ENCODE results near the gene MUC3A.
"Not testable (repeated sequence)": the region's sequence is repeated elsewhere in the genome, so short reads cannot be mapped to it uniquely, and the experiment has no call there.

Gene MUC3A

DNA sequence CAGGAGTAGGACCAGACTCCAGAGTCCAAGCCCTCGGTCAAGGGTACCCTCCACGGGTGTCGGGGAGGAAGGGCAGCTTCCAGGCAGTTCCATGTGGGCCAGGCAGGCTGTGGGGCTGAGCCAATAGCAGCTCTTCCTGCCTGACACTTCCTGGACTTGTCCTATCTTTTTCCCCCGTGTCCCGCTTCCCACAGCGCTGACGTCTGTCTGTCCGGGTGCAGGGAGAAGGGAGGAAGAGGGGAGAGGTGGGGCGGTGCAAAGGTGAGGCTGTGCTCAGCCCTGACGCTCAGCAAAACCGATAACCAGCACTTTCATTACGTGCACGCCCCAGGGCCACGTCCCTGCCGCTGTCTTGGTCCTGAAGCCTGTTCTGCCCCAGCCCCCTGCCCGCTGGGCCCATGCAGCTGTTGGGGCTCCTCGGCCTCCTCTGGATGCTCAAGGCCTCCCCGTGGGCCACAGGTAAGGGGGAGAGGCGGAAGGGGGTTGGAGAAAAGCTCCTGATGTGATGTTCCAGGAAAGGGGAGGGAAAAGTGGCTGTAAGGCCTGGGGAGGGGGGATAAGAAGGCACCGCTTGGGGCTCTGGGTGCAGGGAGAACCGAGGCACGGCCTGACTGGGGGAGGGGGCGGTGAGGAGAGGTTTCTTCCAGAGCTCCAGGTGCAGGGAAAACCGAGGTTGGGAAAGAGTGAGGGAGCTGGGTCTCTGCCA lies at the start of gene MUC3A:
TSS of gene MUC3A (plus strand) at position 308 of the 706 bp plus-strand sequence. CDS start at position 399, 91 bp downstream.
- DNase-seq (ENCODE audit: low spot score), result peak; percentile 4

- no peak for DNase-seq (ENCODE audit: low spot score)
Measured at GRCh38 chr7:100900978-100901377, 48.4 kb upstream of the MUC3A start.

DNA sequence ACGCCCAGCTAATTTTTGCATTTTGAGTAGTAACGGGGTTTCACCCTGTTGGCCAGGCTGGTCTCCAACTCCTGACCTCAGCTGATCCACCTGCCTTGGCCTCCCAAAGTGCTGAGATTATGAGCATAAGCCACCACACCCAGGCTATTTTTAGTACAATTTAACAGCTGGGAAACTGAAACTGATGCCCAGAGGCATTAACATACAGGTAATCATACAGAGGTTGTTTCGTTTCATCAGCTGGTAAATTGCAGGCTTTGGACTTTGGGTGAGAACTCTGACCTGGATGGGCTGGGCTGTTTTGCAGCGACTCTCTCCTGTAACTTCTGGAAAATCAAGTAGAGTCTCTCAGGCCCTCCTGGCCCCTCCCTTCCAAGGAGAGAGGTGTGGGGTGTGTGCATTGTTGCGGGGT lies 47.4 kb upstream of the MUC3A start:
- no peak for DNase-seq (ENCODE audit: low spot score)

DNA sequence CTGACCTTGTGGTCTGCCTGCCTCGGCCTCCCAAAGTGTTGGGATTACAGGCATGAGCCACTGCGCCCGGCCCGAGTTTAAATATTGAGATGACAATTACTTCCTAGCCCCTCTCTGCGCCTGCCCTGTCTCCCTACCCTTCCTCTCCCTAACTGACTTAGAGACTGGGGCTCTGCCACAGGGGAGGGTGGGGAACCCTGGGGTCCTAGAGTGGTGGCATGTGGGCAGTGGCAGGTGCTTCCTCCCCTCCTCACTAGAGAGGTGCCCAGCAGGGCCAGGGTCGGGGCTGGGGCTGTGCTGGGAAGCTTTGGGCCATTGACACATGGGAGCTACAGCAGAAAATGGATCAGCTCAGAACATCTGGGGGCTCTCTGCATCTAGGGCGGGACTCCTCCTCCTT lies 46.7 kb upstream of the MUC3A start:
- no peak for DNase-seq (ENCODE audit: low spot score)

DNA sequence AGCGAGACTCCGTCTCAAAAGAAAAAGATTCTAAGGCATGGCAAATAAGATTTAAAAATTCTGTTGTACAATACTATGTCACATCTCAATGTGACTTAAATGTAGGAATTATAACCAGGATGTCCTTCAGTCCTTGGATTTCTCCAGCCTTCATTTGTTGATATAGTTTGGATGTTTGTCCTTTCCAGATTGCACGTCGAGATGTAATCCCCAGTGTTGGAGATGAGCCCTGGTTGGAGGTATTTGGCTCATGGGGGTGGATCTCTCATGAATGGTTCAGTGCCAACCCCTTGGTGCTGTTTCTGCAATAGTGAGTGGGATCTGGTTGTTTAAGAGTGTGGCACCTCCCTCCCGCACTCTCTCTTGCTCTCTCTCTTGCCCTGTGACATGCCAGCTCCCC lies 40.8 kb upstream of the MUC3A start:
- no peak for DNase-seq (ENCODE audit: low spot score)

DNA sequence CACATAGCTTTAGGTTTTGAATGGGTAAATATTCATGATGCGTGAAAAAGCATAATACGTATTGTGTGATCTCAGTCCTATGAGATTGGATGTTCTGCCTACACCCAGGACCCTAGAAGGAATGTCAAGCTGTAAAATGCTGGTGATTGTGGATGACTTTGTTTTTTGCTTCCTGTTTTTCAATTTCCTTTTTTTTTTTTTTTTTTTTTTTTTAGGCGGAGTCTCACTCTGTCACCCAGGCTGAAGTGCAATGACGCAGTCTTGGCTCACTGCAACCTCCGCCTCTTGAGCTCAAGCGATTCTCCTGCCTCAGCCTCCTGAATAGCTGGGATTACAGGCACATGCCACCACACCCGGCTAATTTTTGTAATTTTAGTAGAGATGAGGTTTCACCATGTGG lies 38.9 kb upstream of the MUC3A start:
- DNase-seq (ENCODE audit: low spot score), result not testable (repeated sequence)

- DNase-seq (ENCODE audit: low spot score), result no peak
Measured at GRCh38 chr7:100911484-100911883, 37.9 kb upstream of the MUC3A start.

GRCh38 chr7:100914208-100914878 lies 35.0 kb upstream of the MUC3A start:
- DNase-seq (ENCODE audit: low spot score), result no peak

GRCh38 chr7:100914879-100915447 lies 34.4 kb upstream of the MUC3A start:
- no peak for DNase-seq (ENCODE audit: low spot score)

DNA sequence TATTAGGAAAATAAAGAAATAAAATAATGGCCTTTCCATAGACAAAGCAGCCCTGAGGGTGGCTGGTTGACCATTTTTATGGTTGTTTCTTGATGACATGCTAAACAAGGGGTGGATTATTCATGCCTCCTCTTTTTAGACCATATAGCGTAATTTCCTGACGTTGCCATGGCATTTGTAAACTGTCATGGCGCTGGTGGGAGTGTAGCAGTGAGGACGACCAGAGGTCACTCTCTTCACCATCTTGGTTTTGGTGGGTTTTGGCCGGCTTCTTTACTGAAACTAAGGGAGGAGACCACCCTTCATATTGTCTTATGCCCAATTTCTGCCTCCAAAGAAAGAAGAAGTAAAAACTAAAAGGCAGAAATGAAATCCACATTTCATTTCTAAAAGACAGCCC lies 30.0 kb upstream of the MUC3A start:
- DNase-seq (ENCODE audit: low spot score), result not testable (repeated sequence)

DNA sequence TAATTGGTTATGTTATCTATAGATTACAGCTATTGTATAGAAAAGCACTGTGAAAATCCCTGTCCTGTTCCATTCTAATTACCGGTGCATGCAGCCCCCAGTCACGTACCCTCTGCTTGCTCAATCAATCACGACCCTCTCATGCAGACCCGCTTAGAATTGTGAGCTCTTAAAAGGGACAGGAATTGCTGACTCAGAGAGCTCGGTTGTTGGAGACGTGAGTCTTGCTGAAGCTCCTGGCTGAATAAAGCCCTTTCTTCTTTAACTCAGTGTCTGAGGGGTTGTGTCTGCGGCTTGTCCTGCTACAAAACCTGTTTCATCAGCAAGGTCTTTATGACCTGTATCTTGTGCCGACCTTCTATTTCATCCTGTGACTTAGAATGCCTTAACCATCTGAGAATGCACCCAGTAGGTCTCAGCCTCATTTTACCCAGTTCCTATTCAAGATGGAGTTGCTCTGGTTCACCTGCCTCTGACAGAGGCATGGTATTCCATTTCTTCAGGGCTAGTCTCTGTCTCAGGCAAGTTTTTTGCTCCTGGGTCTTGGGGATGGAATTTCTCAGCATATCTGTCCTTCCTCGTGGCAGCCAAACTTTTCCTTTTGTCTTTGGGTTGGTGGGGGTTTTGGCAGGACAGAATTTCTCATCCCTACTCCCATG lies 29.4 kb upstream of the MUC3A start:
- not testable (repeated sequence) for DNase-seq (ENCODE audit: low spot score)

DNA sequence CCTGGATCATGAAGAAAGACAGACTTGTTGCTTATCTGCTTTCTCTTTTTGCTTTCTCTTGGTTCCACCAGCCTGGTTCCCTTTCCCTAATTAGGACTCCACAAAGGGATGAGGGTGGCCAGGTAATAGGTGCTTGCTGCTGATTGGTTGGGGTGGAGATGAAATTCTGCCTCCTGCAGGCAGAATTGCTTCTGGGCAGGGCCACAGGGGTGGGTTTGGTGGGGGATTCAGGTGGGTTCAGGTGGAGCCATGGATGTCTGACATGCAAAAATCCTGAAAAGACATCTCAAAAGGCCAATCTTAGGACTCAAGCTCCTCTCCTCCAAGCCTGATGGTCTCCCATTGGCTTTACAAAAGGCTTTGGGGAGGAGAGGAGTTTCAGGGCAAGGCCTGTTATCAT lies 28.3 kb upstream of the MUC3A start:
- no peak for DNase-seq (ENCODE audit: low spot score)

GRCh38 chr7:100923616-100924015 lies 25.7 kb upstream of the MUC3A start:
- DNase-seq (ENCODE audit: low spot score), result not testable (repeated sequence)

DNA sequence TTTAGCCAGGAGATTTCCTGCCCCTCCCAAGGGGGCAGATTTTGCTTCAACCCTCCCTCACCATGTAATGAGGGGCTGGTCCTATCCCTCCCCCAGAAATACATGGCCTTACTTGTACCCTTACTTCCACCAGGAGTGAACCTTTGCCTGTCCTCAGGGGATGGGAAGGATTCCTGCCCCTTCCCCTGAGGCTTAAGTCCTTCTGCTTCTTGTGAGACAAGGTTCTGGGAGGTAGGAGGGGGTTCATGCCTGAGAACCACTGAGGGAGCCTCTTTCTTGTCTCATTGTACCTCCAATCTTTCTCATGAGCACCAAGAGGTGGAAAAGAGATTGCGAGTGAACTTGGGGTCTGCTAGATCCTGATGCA lies 19.5 kb upstream of the MUC3A start:
- DNase-seq (ENCODE audit: low spot score), result no peak

- DNase-seq (ENCODE audit: low spot score), result no peak
Measured at GRCh38 chr7:100933734-100934133, 15.6 kb upstream of the MUC3A start.

GRCh38 chr7:100935381-100935780 lies 14.0 kb upstream of the MUC3A start:
- DNase-seq (ENCODE audit: low spot score), result not testable (repeated sequence)

GRCh38 chr7:100936167-100936566 lies 13.2 kb upstream of the MUC3A start:
- DNase-seq (ENCODE audit: low spot score), result not testable (repeated sequence)

DNA sequence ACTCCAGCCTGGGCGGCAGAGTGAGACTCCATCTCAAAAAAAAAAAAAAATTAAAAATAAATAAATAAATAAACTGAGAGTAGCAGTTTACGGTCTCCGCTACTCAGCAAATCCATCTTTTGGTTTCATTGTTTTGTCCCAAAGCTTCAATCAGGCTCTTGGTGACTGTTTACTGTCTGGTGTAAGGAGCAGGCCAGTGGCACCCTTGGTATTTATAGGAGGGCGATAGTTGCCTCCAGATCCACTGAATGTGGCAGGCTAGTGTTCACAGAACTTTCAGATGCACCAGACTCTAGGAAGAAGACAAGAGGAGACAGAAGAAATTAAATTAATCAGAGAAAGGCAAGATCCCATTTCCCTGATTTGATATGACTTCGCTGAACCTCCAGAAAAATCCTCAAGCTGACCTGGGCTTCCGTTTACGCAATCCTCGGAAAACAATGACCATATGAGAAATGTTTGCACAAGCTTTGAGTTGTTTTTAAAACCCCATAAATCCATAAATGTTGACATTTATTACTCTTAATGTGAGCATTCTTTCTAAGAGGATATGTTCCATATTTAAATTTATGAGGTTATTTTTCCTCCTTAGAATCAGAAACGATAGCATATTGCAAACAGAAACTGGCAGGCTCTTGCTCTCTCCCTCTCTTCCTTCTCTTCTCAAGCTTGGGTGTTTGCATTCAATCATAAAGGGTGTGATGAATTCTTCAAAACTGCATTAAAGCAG lies 7.1 kb upstream of the MUC3A start:
- no peak for DNase-seq (ENCODE audit: low spot score)

DNA sequence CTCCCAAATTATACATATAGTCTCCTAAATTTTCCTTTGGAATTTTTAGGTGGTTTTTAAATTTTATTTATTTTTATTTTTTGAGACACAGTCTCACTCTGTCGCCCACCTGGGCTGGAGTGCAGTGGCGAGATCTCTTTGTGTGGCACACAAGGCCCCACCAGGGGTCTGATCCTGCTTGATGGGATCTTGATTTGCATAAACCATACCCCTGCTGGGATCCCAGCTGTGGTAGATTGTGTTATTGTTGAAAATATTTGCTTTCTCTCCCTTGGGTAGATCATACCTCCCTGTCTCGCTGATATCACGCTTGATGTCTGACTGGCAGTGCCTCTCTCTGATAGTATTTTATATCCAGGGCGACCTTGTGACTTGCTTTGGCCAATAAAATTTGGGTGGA lies 5.6 kb upstream of the MUC3A start:
- DNase-seq (ENCODE audit: low spot score), result no peak

- no peak for DNase-seq (ENCODE audit: low spot score)
Measured at GRCh38 chr7:100944138-100944537, 5.2 kb upstream of the MUC3A start.

- no peak for DNase-seq (ENCODE audit: low spot score)
Measured at GRCh38 chr7:100946111-100946510, 3.2 kb upstream of the MUC3A start.

DNA sequence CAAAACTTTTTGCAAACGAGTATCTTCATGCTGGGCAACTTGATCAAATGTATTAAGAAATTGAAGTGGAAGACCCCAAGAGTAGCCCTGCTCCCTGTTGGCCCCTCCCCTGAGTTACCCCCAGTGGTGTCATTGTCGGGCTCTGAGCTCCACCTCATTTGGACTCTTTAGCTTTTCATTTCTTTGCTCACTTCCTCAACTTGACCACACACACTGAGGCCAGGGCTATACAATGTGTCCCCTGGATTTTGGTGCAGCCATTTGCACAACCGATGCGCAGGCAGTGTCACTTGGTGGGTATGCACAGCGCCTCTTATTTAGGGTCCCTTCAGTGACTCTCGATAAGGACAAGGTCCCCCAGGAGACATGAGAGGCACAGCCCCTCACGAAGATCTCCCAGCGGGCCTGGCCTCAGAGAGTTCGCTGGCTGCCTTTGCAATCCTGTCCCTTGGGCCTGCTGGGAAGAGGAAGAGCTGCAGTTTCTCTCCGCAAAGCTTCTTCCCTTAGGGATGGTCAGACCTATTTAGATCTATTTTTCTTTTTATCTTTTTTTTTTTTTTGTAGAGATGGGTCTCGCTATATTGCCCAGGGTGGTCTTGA lies 2.5 kb upstream of the MUC3A start:
- DNase-seq (ENCODE audit: low spot score), result no peak

All from AG08395 (cell line).